ENCODE data around the gene CTU2. TPM values are rescaled to one million over a fixed set of nuclear protein-coding genes. Genes with fewer than 3 reads are reported as not detected.

The CTU2 gene
- total RNA-seq, 2 experiments from 2014 or later: 46.1 to 48.1 TPM

DNA sequence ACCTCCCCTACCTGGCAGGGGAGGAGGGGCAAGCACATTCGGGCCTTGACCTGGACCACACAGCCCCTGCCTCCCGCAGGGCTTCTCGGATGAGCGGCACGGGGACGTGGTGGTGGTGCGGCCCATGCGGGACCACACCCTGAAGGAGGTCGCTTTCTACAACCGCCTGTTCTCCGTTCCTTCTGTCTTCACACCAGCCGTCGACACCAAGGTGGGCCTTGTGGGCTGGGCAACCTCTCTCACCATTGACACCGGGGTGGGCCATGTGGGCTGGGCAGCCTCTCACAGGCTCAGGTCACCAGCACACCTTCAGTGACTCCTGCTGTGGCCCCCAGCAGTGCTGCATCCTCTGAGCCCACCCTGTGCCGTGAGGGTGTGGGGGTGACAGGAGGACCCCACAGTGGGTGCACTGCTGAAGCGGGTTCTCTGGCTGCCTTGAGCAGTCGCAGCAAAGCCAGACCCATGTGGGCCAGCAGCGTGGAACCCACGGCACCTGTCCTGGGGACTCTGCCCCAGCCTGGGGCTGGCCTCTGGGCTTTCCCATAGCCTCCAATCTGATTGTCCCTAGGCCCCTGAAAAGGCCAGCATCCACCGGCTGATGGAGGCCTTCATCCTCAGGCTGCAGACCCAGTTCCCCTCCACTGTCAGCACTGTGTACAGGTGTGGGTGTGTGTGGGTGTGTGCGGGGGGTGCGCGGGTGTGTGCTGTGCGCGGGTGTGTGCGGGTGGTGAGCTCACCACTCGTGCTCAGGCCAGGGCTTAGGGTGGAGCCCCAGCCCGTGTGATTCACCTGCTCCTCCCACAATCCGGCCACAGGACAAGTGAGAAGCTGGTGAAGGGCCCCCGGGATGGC lies 7.5 kb downstream of the CTU2 start:
- H3K27me3 Mint-ChIP-seq (ENCODE audit: low read depth): no peaks in the 10 kb centered on the region
- CTCF ChIA-PET: no interaction called here
- no peaks in the 10 kb centered on the region for H3K9me3 Mint-ChIP-seq
- no peak overlapping the region for H3K27ac Mint-ChIP-seq
- H3K4me3 Mint-ChIP-seq: no peak overlapping the region
- intact Hi-C loops (cut with micrococcal nuclease): no loop called here
- peaks cover 11% of the 10 kb centered on the region for H3K36me3 Mint-ChIP-seq (ENCODE audit: low read depth)
- H3K4me1 Mint-ChIP-seq (ENCODE audit: low read depth): peaks cover 5% of the 10 kb centered on the region
- no peak for DNase-seq

- CTCF ChIA-PET: no interaction called here
- Mint-ChIP-seq H3K4me1 (ENCODE audit: low read depth) (peaks cover 5% of the 10 kb centered on the region), H3K27me3 (ENCODE audit: low read depth) (no peaks in the 10 kb centered on the region), H3K9me3 (no peaks in the 10 kb centered on the region), H3K27ac (no peak overlapping the region), H3K36me3 (ENCODE audit: low read depth) (peaks cover 13% of the 10 kb centered on the region), H3K4me3 (no peak overlapping the region)
- intact Hi-C loops (cut with micrococcal nuclease): no loop called here
- no peak for DNase-seq
Measured at GRCh38 chr16:88714420-88715302, 8.4 kb downstream of the CTU2 start.

- intact Hi-C loops (cut with micrococcal nuclease): no loop called here
- no peak for DNase-seq
- CTCF ChIA-PET: no interaction called here
- no peaks in the 10 kb centered on the region for H3K9me3 Mint-ChIP-seq
- H3K27me3 Mint-ChIP-seq (ENCODE audit: low read depth): no peaks in the 10 kb centered on the region
- H3K27ac Mint-ChIP-seq: no peak overlapping the region
- peaks cover 17% of the 10 kb centered on the region for H3K36me3 Mint-ChIP-seq (ENCODE audit: low read depth)
- peaks cover 4% of the 10 kb centered on the region for H3K4me1 Mint-ChIP-seq (ENCODE audit: low read depth)
- no peak overlapping the region for H3K4me3 Mint-ChIP-seq
Measured at GRCh38 chr16:88715312-88716190, 9.2 kb downstream of the CTU2 start.

- Mint-ChIP-seq H3K27me3 (ENCODE audit: low read depth) (no peaks in the 10 kb centered on the region), H3K9me3 (no peaks in the 10 kb centered on the region), H3K36me3 (ENCODE audit: low read depth) (peaks cover 17% of the 10 kb centered on the region), H3K4me3 (no peak overlapping the region), H3K27ac (no peak overlapping the region), H3K4me1 (ENCODE audit: low read depth) (no peaks in the 10 kb centered on the region)
- CTCF ChIA-PET: interaction anchor here (1.3 kb wide), 1 partner anchor 21 kb away, joined by 4 read pairs; no protein-coding TSS in a partner anchor
- no peak for DNase-seq
- intact Hi-C loops (cut with micrococcal nuclease): no loop called here
Measured at GRCh38 chr16:88716201-88716600, 9.9 kb downstream of the CTU2 start.

DNA sequence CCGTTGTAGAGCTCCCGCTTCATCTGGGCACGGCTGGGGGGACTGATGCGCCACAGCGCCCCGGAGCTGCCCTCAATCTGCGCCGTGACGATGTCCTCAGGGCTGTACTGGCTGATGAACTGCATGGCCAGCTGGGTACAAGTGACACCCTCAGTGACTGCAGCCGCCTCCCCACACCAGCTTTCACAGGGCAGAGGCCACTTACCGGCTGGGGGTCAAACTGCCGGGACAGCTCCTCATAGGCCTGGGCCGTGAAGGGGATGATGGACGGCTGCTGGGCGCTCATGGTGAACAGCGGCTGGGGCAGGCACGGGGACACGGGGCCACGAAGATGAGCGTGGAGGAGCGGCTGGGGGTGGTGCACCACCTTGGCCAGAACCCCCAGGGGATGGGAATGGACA lies 10.3 kb downstream of the CTU2 start:
- no peak overlapping the region for H3K27ac Mint-ChIP-seq
- H3K4me1 Mint-ChIP-seq (ENCODE audit: low read depth): no peaks in the 10 kb centered on the region
- H3K9me3 Mint-ChIP-seq: no peaks in the 10 kb centered on the region
- intact Hi-C loops (cut with micrococcal nuclease): no loop called here
- CTCF ChIA-PET: interaction anchor here (1.3 kb wide), 1 partner anchor 21 kb away, joined by 4 read pairs; no protein-coding TSS in a partner anchor
- peaks cover 17% of the 10 kb centered on the region for H3K36me3 Mint-ChIP-seq (ENCODE audit: low read depth)
- no peak overlapping the region for H3K4me3 Mint-ChIP-seq
- H3K27me3 Mint-ChIP-seq (ENCODE audit: low read depth): no peaks in the 10 kb centered on the region
- DNase-seq: no peak

- H3K4me1 Mint-ChIP-seq (ENCODE audit: low read depth): no peaks in the 10 kb centered on the region
- peaks cover 18% of the 10 kb centered on the region for H3K36me3 Mint-ChIP-seq (ENCODE audit: low read depth)
- no peak overlapping the region for H3K27ac Mint-ChIP-seq
- CTCF ChIA-PET: interaction anchor here (0.8 kb wide), 1 partner anchor 11 kb away, joined by 3 read pairs; no protein-coding TSS in a partner anchor
- no peaks in the 10 kb centered on the region for H3K9me3 Mint-ChIP-seq
- H3K27me3 Mint-ChIP-seq (ENCODE audit: low read depth): no peaks in the 10 kb centered on the region
- intact Hi-C loops (cut with micrococcal nuclease): no loop called here
- no peak overlapping the region for H3K4me3 Mint-ChIP-seq
- DNase-seq: no peak
Measured at GRCh38 chr16:88718178-88718577, 11.9 kb downstream of the CTU2 start.

DNA sequence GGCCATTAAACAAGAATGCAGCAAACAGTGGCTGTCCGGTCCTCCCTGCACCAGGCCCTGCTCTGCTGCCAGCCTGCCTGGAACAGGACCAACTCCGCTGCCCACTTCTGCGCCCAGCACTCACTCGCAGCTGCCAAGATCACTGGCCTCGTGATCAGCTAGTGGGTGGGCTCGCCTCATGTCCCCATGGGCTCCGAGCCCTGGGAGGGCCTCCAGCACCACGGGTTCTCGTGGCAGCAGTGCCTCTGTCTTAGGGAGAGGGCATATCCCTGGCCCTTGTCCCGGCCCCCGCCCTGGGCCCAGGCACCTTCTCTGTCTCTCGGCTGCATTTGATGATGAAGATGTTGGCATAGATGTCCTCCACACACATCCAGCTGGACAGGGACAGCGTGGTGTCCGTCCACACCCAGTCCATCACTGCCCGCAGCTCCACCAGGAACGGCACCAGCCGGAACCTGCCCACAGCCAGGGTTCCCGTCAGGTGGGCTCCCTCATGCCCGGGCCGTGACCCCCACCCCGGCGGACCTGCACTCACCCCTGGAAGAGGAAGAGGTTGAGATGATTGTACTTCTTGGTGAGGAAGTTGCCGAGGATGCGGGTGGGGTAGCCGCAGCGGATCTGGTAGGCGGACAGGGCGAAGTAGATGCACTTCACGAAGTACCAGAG lies 13.1 kb downstream of the CTU2 start:
- Mint-ChIP-seq H3K4me3 (no peak overlapping the region), H3K4me1 (ENCODE audit: low read depth) (no peaks in the 10 kb centered on the region), H3K9me3 (no peaks in the 10 kb centered on the region), H3K36me3 (ENCODE audit: low read depth) (peaks cover 18% of the 10 kb centered on the region), H3K27me3 (ENCODE audit: low read depth) (no peaks in the 10 kb centered on the region), H3K27ac (no peak overlapping the region)
- intact Hi-C loops (cut with micrococcal nuclease): no loop called here
- no peak for DNase-seq
- CTCF ChIA-PET: interaction anchor here (0.8 to 1.7 kb wide), 2 partner anchors 12 to 24 kb away, joined by 3 to 6 read pairs; no protein-coding TSS in a partner anchor

- no peak overlapping the region for H3K4me3 Mint-ChIP-seq
- no peaks in the 10 kb centered on the region for H3K9me3 Mint-ChIP-seq
- H3K36me3 Mint-ChIP-seq (ENCODE audit: low read depth): peaks cover 21% of the 10 kb centered on the region
- no peak overlapping the region for H3K27ac Mint-ChIP-seq
- intact Hi-C loops (cut with micrococcal nuclease): no loop called here
- no peak for DNase-seq
- H3K4me1 Mint-ChIP-seq (ENCODE audit: low read depth): no peaks in the 10 kb centered on the region
- CTCF ChIA-PET: interaction anchor here (1.7 kb wide), 1 partner anchor 23 kb away, joined by 6 read pairs; no protein-coding TSS in a partner anchor
- no peaks in the 10 kb centered on the region for H3K27me3 Mint-ChIP-seq (ENCODE audit: low read depth)
Measured at GRCh38 chr16:88719933-88720296, 13.6 kb downstream of the CTU2 start.

GRCh38 chr16:88720396-88720970 lies 14.2 kb downstream of the CTU2 start:
- intact Hi-C loops (cut with micrococcal nuclease): no loop called here
- Mint-ChIP-seq H3K4me1 (ENCODE audit: low read depth) (no peaks in the 10 kb centered on the region), H3K4me3 (no peak overlapping the region), H3K27ac (no peak overlapping the region), H3K27me3 (ENCODE audit: low read depth) (no peaks in the 10 kb centered on the region), H3K36me3 (ENCODE audit: low read depth) (peaks cover 19% of the 10 kb centered on the region), H3K9me3 (no peaks in the 10 kb centered on the region)
- CTCF ChIA-PET: interaction anchor here (1.7 kb wide), 1 partner anchor 23 kb away, joined by 6 read pairs; no protein-coding TSS in a partner anchor
- DNase-seq: no peak

DNA sequence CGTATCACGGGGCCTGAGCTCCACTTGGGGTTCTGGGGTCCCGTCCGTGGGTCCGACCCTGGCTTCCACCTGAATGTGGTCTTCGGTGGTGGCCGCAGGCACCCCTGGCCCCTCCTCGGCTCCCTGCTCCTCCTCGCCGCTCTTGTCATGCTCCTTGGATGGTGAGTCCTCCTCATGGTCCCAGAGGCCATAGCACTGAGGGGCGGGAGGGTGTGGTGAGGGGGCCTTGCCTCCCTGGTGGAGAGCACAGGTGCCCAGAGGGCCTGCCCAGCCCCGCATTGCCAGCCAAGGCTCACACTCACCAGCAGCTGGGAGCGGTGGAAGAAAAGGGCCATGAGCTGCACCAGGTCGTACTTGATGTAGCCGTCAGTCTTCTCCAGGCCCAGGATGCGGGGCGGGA lies 14.9 kb downstream of the CTU2 start:
- H3K9me3 Mint-ChIP-seq: no peaks in the 10 kb centered on the region
- CTCF ChIA-PET: no interaction called here
- peaks cover 19% of the 10 kb centered on the region for H3K36me3 Mint-ChIP-seq (ENCODE audit: low read depth)
- H3K27ac Mint-ChIP-seq: no peak overlapping the region
- H3K27me3 Mint-ChIP-seq (ENCODE audit: low read depth): no peaks in the 10 kb centered on the region
- no peak for DNase-seq
- no peak overlapping the region for H3K4me3 Mint-ChIP-seq
- H3K4me1 Mint-ChIP-seq (ENCODE audit: low read depth): no peaks in the 10 kb centered on the region
- intact Hi-C loops (cut with micrococcal nuclease): no loop called here
